ENCODE results near the gene MYCN.
"Not testable (repeated sequence)": the region's sequence is repeated elsewhere in the genome, so short reads cannot be mapped to it uniquely, and the experiment has no call there.

MYCN gene

DNA sequence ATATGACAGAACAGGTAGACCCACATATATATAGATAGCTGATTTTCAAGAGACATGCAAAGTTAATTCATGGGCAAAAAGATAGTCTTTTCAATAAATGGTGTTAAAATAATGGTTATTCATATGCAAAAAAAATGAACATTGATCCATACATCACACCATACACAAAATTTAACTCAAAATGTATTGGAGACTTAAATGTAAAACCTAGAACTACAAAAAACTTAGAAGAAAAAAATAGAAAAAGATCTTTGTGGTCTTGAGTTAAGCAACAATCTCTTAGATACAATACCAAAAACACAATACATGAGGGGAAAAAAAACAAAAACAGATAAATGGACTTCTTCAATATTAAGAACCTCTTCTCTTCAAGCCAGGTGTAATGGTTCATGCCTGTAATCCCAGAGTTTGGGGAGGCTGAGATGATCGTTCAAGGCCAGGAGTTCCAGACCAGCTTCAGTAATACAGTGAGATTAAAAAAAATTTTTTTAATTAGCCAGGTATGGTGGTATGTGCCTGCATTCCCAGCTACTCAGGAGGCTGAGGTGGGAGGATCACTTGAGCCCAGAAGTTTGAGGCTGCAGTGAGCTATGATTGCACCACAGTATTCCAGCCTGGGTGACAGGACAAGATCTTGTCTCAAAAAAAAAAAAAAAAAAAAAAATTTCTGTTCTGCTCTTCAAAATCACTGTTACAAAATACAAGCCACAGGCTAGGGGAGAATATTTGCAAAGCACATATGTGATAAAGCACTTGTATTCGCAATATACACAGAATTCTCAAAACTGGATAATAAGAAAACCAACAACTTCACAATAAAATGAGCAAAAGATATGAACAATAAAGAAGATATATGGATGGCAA is 32.7 kb upstream of the MYCN start:
- no peak for DNase-seq

DNA sequence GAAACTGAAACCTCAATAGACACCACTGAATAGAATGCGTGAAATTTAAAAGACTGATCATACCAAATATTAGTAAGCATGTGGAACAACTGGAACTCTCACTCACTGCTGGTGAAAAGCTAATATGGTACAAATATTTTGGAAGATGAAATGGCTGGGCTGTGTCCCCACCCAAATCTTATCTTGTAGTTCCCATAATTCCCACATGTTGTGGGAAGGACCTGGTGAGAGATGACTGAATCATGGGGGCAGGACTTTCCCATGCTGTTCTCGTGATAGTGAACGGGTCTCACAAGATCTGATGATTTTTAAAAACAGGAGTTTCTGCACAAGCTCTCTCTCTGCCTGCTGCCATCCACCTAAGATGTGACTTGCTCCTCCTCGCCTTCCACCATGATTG is 32.0 kb upstream of the MYCN start:
- no peak for DNase-seq

DNA sequence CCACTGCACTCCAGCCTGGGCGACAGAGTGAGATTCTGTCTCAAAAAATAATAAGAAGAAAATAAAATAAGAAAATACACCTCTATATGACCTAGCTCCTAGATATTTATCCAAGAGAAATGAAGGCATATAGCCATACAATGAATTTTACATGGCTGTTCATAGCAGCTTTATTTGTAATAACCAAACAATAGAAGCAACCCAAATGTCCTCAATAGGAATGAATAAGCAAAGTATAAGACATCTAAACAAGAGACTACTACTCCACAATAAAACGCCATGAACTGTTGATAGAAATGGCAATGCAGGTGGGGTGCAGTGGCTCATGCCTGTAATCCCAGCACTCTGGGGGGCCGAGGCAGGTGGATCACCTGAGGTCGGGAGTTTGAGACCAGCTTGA is 31.2 kb upstream of the MYCN start:
- DNase-seq: no peak

DNA sequence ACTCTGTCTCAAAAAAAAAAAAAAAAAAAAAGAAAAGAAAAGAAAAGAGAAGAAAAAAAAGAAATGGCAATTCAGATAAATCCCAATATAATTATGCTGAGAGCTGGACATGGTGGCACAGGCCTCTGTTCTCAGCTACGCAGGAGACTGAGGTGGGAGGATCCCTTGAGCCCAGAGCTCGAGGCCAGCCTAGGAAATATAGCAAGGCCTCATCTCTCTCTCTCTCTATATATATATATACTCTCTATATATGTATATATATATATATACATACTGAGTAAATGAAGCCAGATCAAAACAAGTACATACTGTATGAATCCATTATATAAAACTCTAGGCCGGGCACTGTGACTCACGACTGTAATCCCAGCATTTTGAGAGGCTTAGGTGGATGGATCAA is 30.6 kb upstream of the MYCN start:
- DNase-seq: no peak

DNA sequence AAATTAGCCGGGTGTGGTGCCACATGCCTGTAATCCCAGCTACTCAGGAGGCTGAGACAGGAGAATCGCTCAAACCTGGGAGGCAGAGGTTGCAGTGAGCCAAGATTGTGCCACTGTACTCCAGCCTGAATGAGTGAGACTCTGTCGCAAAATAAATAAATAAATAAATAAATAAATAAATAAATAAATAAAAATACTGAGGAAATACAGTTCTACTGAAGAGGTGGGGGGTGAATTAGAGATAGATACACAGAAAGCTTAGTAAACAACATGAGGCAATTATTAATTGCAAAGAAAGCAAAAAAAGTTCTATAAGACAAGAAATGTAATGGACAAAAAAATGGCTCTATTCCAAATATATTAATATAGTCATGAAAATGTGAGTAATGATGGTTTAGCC is 29.1 kb upstream of the MYCN start:
- DNase-seq: not testable (repeated sequence)

DNA sequence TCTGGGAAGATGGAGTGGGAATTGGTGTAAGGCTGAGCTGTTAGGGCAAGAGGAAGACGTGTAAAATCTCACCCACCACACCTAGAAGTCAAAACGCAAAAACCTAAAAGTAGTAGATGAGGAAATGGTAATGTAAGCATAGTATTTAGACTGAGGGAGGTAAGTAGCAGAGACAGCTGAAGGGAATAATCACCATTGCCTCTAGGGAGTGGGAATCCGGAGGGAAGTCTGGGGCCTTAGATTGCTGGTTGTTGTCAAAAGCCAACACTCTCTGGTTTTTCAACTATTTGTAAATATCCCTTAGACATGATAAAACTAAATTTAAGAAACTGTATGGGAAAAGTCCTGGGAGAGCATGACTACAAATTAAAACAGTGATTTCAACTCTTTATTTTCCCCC is 28.7 kb upstream of the MYCN start:
- DNase-seq: no peak

DNA sequence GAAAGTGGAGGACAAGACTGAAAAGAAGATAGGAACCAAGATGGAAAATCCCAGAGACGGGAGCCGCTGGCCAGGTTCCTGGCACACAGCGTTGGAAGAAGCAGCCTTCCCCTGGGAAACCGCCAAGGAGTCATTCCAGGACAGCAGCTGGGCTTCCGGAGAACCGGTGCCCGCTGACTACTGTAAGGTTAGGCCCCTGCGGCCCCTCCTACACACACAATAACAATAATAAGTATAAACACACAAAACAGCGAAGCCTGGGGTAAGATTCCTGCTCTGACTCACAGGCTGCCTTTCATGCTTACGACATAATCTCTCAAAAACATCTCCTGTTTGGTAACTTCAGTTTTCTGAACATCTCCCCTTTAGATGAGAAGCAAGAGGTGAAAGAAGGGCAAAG is 28.1 kb upstream of the MYCN start:
- DNase-seq: no peak

DNA sequence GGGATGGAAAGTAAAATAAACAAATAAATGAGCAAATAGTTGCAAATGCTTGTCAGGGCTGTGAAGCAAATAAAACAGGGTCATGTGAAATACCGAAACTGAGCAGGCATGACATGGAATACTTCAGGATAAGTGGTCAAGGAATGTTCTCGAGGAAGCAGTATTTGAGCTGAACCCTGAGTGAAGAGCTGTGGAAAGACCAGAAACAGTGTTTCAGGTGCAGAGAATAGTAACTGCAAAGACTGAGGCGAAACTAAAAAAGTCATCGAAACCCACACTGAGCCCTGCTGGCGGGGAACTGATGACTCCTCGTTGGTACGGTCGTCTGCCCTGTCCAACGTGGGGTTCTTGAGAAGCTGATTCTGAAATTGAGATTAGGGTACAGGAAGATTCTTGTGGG is 27.2 kb upstream of the MYCN start:
- DNase-seq: no peak

DNA sequence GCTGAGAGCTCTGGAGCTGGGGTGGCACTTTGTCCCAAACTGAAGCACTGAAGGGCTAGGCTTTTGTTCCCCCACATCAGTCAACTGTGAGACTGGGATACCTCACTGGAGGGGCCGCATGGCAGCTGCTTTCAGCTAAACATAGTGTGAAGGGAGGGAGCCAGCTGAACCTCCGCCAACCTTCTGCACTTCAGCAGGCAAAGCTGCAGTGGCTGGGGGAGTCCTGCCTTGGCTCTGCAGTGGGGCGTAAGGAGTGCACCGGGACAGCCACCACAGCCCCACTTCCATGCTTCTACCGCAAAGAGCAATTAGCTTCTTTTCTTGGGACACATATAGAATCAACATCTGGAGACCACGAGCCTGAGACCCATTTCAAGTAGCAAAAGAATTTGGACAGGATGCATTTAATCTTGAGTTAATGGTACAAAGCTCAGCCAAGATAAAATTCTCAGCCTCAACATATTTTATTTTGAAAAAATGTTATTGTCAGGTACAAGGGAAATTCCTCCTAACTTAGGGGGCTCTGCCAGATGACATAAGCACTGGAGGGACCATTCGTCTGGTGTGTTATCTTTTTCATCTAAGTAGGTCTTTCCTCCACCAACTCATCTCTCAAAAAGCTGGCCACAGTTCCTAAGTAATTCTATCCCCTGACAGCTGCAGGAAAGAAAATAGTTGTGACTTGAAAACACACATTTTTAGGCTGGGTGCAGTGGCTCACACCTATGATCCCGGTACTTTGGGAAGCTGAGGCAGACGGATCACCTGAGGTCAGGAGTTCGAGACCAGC is 25.6 kb upstream of the MYCN start:
- no peak for DNase-seq

DNA sequence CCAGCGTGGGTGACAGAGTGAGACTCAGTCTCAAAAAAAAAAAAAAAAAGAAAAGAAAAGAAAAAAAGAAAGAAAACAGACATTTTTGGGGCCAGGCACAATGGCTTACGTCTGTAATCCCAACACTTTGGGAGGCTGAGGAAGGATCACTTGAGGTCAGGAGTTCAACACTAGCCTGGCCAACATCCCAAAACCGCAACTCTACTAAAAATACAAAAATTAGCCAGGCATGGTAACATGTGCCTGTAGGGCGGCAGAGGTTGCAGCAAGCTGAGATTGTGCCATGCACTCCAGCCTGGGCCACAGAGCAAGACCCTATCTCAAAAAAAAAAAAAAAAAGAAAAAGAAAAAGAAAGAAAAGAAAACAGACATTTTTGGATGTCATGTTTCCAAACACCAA is 24.8 kb upstream of the MYCN start:
- DNase-seq: not testable (repeated sequence)

DNA sequence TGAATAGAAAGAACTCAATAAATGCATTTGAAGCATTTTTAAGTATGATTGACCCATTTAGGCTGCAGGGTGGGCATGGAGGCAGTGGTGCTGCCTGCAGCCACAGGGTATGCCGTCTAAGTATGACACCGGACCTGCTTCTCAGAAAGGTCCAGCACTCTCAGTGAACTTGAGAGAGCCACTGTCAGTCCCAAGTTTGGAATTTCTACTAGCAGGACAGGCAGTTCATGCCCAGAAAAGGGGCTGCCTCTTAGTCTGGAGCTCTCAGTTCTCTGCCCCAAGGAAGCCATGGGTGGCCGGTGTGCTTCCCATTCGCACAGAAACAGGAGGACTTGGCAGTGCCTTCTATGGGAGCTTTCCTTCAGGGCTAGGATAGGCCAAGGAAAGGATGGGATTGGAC is 24.0 kb upstream of the MYCN start:
- no peak for DNase-seq

DNA sequence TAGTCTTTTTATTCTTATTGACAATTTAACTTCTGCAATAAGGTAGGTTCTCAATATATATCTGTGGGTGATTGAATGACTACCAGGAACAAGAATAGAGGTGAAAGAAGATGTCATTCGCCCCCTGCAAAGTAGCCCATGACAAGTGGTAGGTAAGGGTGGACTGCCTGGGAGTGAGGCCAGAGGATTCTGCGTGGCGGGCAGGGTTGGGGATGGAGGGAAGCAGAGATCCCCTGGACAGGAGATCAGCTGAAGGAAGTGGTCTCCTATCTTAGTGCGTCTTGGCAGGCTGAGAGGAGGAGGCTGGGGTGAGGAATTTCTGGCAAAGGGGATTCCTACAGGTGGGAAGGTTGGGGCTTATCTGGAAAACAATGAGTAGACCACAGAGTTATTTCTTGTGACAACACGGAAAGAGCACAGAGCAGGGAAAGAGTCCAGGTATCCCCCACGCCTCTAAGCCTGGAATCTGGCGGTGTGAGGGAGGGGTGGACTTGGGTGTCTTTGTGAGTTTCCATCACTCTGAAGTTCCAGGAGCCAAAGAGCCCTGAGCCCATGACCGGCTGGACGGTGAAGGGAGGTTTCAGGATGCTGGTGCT is 21.5 kb upstream of the MYCN start:
- DNase-seq: no peak

DNA sequence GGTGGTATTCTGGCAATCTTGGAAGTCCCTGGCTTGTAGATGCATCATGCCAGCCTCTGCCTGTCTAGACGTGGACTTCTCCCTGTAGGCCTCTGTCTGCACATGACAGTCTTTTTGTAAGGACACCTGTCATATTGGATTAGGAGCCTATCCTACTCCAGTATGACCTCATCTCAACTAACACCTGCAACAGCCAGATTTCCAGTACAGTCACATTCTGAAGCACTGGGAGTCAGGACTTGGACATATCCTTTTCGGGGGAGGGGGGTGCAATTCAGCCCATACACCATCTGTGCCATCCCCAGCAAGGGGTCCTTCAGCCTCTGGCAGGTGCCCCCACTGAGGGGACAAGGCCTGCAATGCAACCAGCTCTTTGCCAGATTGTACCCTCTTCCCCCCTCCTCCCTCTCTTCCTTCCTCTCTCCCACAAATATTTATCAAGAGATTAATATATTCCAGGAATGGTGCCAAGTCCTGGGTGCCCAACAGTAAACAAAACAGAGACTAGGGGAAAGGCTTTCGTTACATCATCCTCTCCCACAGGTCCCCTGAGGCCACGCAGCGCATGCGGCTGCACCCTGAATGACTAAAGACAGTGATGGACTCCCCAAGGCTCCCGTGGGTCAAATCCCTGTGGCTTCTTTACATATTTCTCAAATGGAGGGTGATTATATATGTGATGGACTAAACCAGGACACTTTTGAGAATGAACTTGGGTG is 20.5 kb upstream of the MYCN start:
- DNase-seq: no peak

DNA sequence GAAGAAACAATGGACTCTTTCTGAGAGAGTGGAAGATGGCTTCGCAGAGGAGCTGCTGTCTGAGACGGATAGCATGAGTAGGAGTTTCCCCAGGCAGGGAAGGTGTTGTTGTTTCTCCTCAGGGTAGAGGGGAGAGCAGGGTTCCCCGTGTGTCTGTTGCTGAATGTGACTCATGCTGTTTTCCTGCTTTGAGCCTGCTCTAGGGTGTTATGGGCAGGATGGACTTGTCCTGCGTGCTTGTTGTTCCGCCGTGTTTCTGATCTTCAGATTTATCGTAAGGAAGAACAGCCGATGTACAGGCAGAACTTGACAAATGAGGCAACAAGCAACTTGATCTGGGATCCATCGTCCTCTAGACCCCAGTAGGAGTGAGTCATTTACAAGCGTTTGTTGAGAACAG is 19.7 kb upstream of the MYCN start:
- DNase-seq: no peak

DNA sequence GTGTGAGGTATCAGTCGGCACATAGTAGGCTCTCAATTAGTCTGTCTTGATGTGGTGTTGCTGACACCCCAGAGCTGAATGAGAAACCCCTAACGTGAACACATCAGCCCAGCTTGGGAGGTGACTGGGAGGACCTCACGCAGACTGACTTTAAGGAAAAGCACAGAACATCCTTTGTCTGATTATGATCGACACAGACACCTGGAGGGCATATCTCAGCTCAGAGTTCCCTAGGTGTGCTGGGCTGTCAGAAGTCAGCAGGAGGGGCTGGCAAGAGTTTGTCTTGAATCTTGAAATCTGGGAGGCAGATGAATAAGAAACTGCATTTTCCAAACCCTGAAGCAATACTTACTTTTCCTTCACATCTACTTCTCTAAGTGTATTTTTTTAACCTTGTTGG is 16.8 kb upstream of the MYCN start:
- DNase-seq: no peak

DNA sequence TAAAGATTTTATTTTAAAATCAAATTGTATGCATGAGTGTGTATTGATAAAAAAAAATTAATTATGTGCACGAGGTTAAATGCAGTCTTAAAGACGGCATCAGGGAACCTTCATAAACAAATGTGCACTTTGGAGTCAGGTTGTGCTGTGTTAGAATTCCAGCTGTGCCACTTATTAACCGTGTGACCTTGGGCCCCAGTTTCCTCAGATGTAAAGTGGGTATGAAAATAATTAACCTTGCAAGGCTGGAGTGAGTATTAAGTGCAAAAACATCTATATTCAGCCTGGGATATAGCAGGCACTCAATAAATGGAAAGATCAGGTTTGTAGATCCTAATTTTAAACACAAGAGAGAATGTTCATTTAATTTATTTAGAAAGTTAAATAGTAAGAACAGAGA is 14.5 kb upstream of the MYCN start:
- no peak for DNase-seq

DNA sequence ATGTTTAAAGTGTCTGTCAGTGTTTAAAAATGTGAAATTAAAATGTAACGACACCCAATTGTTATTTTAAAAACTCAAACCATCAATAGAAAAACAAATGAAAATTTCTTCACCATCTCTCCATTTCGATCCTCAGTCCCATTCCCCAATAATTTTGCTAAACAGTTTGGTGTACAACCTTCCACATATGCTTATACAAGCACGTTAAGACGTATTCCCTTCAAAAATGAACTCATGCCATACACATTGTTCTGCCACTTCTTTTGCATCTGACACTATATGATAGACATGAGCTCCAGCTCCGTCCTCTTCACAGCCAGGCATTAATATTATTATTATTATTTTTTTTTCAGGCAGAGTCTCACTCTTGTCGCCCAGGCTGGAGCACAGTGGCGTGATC is 14.1 kb upstream of the MYCN start:
- DNase-seq: no peak

DNA sequence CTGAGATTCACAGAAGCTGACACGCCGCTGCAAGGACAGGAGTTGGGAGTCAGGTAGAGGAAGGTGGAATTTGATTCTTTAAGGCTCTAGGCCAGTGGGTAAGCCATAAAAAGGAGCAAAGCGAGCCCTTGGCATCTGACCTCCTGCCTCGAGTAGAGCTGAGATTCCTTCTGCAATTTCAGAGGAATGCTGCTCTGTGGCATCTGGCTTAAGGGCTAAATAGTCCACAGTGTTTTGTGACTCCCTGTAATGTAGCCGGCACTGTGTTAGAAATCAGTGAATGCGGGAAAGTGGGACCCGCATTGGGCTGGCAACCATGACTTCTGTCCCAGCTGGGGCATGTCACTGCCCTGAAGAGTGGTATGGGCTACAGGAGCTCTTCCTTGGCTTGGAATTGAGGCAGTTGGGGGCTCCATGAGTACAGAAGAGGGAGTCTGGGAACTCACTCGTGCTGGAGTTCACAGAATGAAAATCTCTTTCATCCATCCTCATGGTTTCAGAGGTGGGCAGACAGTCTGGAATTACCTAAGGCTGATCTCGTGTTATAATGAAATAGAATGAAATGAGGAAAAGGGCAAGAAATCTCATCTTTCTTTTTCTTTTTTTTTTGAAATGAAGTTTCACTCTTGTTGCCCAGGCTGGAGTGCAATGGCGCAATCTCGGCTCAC is 12.7 kb upstream of the MYCN start:
- DNase-seq: no peak

DNA sequence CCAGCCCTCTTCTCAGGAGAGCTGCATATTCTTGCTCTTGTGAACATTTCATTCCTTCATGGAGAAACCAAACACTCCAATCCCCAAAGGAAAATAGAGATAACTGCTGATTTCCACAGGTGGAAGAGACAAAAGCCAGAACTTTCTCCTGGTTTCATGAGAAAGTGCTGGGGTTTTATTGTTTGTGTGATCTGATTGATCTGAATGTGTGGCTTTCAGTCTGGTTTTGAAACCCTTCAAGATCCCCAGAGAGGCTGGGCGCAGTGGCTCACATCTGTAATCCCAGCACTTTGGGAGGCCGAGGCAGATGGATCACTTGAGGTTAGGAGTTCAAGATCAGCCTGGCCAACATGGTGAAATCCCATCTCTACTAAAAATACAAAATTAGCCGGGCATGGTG is 11.3 kb upstream of the MYCN start:
- not testable (repeated sequence) for DNase-seq

DNA sequence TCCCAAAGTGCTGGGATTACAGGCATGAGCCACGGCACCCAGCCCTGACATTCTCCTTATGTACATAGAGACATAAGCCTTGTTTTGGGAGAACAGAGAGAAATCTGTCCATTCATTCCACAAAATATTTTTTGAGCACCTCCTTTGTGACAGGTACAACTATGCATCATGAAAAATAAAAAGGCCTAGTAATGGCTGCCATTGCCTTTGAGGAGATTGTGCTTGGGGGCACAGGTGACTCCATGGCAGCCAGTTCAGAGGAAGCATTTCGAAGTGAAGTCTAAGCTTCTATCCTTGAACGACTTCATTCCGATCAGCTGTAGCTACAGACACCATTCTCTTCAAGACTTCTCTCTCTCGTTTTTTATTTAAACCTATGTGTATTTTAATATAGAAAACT is 10.5 kb upstream of the MYCN start:
- no peak for DNase-seq

DNA sequence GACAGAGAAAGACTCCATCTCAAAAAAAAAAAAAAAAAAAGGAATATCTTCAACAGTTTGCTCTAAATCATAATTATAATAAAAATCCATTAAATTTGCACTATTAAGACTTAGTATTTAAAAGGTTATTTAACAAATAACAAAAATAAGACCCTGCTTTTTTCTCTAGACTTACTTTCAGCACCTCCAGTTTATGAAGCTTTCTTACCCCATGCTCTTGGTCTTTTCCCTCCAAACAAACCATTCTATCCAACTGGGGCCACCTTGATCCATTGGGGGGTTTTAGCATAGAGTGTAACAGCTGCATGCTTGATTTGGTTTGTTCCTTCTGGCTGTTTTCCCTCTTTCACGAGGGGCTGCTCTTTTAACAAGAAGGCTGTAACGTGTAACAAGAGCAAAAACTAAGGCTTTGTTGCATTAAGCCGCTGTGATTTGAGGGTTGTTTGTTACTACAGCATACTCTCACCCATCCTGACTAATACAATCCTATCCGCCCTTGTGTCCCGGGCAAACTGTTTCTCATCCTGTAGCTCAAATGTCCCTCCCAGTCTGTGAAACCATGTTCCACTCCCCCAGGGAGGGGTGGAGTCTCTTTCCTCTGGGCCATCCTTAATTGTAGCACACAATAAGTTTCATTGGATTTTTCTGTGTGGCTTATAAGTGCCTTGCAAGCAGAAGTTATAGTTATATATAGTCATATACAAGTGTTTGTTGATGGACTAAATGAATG is 9.6 kb upstream of the MYCN start:
- no peak for DNase-seq
